Measurements from ENCODE around the gene TBX3.

- TF ChIP-seq EZH2 (IDR thresholded peaks at IDR 0.05; ENCODE audit: borderline replicate concordance, low read depth, low read length, severe bottlenecking), result no peak
- TF ChIP-seq POLR2A (IDR thresholded peaks at IDR 0.05; ENCODE audit: low read depth, low read length), result no peak
- TF ChIP-seq CTCF (IDR thresholded peaks at IDR 0.05; ENCODE audit: extremely low read depth in 1 of 2, insufficient read depth in 1 of 2, low read depth in 1 of 2, low read length in 2 of 2), result no peak
- no peak for TF ChIP-seq FOS (IDR thresholded peaks at IDR 0.05; ENCODE audit: borderline replicate concordance, insufficient read depth, low read length)
- no peak for TF ChIP-seq MAX (IDR thresholded peaks at IDR 0.05; ENCODE audit: insufficient read depth, insufficient read length)
Measured at GRCh38 chr12:114709112-114709511, 25.1 kb upstream of the TBX3 start.

Data from endothelial cell of umbilical vein (primary cell).